ENCODE results near the gene GIT1. TPM values are rescaled to one million over a fixed set of nuclear protein-coding genes. Genes with fewer than 3 reads are reported as not detected.

Gene GIT1
- total and polyA plus RNA-seq, 4 donors = 2.2 to 11.1 (median 4.9) TPM

GRCh38 chr17:29591737-29592608 is 2.5 kb upstream of the GIT1 start:
- no peaks in the 10 kb centered on the region for H3K27me3 ChIP-seq (ENCODE audit: control insufficient read depth in 4 of 4, insufficient read depth in 4 of 4, low read length in 3 of 4)
- TF ChIP-seq CTCF (IDR thresholded peaks at IDR 0.05; ENCODE audit: low read depth, low read length, missing input control) (peak; percentile 90), SP1 (IDR thresholded peaks at IDR 0.05) (no peak), RAD21 (IDR thresholded peaks at IDR 0.05) (peak; percentile 78 to 85), HNF4G (IDR thresholded peaks at IDR 0.05) (no peak)
- no peak overlapping the region for H3K4me3 ChIP-seq (ENCODE audit: low read depth in 1 of 3, low read length in 3 of 3)
- H3K36me3 ChIP-seq (ENCODE audit: control insufficient read depth in 4 of 4, insufficient read depth in 3 of 4, low read depth in 1 of 4, low read length in 3 of 4) = no peaks in the 10 kb centered on the region
- H3K4me1 ChIP-seq (ENCODE audit: control insufficient read depth in 4 of 4, insufficient read depth in 4 of 4, low read length in 3 of 4) = peaks cover 6 to 61% (median 42%) of the 10 kb centered on the region in 4 donors
- no peaks in the 10 kb centered on the region for H3K9me3 ChIP-seq (ENCODE audit: control insufficient read depth in 4 of 4, low read length in 3 of 4)
- peak; percentile 89 for DNase-seq (ENCODE audit: low spot score)
- H3K27ac ChIP-seq (ENCODE audit: low read depth in 1 of 2, low read length in 2 of 2) = no peak overlapping the region
- 17% methylated on average over 25 of the region's 25 CpGs for WGBS
- H3K9ac ChIP-seq (ENCODE audit: low read depth in 1 of 2, low read length in 2 of 2) = no peak overlapping the region

GRCh38 chr17:29591146-29591736 is 1.8 kb upstream of the GIT1 start:
- H3K27ac ChIP-seq (ENCODE audit: low read depth in 1 of 2, low read length in 2 of 2) = no peak overlapping the region
- TF ChIP-seq EGR1 (IDR thresholded peaks at IDR 0.05; ENCODE audit: low read depth in 2 of 2) (no peak), RAD21 (IDR thresholded peaks at IDR 0.05) (no peak), ATF3 (IDR thresholded peaks at IDR 0.05) (no peak)
- peaks cover 6 to 61% (median 44%) of the 10 kb centered on the region in 4 donors for H3K4me1 ChIP-seq (ENCODE audit: control insufficient read depth in 4 of 4, insufficient read depth in 4 of 4, low read length in 3 of 4)
- DNase-seq (ENCODE audit: low spot score) = no peak
- H3K4me3 ChIP-seq (ENCODE audit: low read depth in 1 of 3, low read length in 3 of 3) = peak overlapping the region in 1 of 3 donors; percentile 9
- no peaks in the 10 kb centered on the region for H3K27me3 ChIP-seq (ENCODE audit: control insufficient read depth in 4 of 4, insufficient read depth in 4 of 4, low read length in 3 of 4)
- no peaks in the 10 kb centered on the region for H3K9me3 ChIP-seq (ENCODE audit: control insufficient read depth in 4 of 4, low read length in 3 of 4)
- 16% methylated on average over 31 of the region's 31 CpGs for WGBS
- no peak overlapping the region for H3K9ac ChIP-seq (ENCODE audit: low read depth in 1 of 2, low read length in 2 of 2)
- no peaks in the 10 kb centered on the region for H3K36me3 ChIP-seq (ENCODE audit: control insufficient read depth in 4 of 4, insufficient read depth in 3 of 4, low read depth in 1 of 4, low read length in 3 of 4)

- H3K27ac ChIP-seq (ENCODE audit: low read depth in 1 of 2, low read length in 2 of 2) = no peak overlapping the region
- H3K9ac ChIP-seq (ENCODE audit: low read depth in 1 of 2, low read length in 2 of 2) = no peak overlapping the region
- H3K4me1 ChIP-seq (ENCODE audit: control insufficient read depth in 4 of 4, insufficient read depth in 4 of 4, low read length in 3 of 4) = peaks cover 6 to 61% (median 44%) of the 10 kb centered on the region in 4 donors
- TF ChIP-seq RAD21 (IDR thresholded peaks at IDR 0.05) (no peak), FOXA1 (IDR thresholded peaks at IDR 0.05) (no peak), GABPA (IDR thresholded peaks at IDR 0.05 in 1 of 2, conservative IDR thresholded peaks at IDR 0.05 in 1 of 2) (no peak), JUND (IDR thresholded peaks at IDR 0.05) (no peak), ZBTB33 (IDR thresholded peaks at IDR 0.05) (no peak), RXRA (IDR thresholded peaks at IDR 0.05) (no peak), EGR1 (IDR thresholded peaks at IDR 0.05; ENCODE audit: low read depth in 2 of 2) (no peak), CTCF (IDR thresholded peaks at IDR 0.05; ENCODE audit: low read depth, low read length, missing input control) (no peak), HNF4A (conservative IDR thresholded peaks at IDR 0.05) (no peak), MAX (IDR thresholded peaks at IDR 0.05) (no peak), SP1 (IDR thresholded peaks at IDR 0.05) (no peak), YY1 (IDR thresholded peaks at IDR 0.05) (no peak), FOXA2 (IDR thresholded peaks at IDR 0.05) (no peak), TAF1 (conservative IDR thresholded peaks at IDR 0.05) (no peak), HNF4G (IDR thresholded peaks at IDR 0.05) (no peak)
- DNase-seq (ENCODE audit: low spot score) = no peak
- H3K4me3 ChIP-seq (ENCODE audit: low read depth in 1 of 3, low read length in 3 of 3) = no peak overlapping the region
- no peaks in the 10 kb centered on the region for H3K9me3 ChIP-seq (ENCODE audit: control insufficient read depth in 4 of 4, low read length in 3 of 4)
- H3K36me3 ChIP-seq (ENCODE audit: control insufficient read depth in 4 of 4, insufficient read depth in 3 of 4, low read depth in 1 of 4, low read length in 3 of 4) = no peaks in the 10 kb centered on the region
- WGBS = 69% methylated on average over 30 of the region's 30 CpGs
- H3K27me3 ChIP-seq (ENCODE audit: control insufficient read depth in 4 of 4, insufficient read depth in 4 of 4, low read length in 3 of 4) = no peaks in the 10 kb centered on the region
Observed at GRCh38 chr17:29590411-29591145, 1.1 kb upstream of the GIT1 start.
